ENCODE data around the gene IMPG1.
"Not testable (repeated sequence)": the region's sequence is repeated elsewhere in the genome, so short reads cannot be mapped to it uniquely, and the experiment has no call there.

Gene IMPG1

DNA sequence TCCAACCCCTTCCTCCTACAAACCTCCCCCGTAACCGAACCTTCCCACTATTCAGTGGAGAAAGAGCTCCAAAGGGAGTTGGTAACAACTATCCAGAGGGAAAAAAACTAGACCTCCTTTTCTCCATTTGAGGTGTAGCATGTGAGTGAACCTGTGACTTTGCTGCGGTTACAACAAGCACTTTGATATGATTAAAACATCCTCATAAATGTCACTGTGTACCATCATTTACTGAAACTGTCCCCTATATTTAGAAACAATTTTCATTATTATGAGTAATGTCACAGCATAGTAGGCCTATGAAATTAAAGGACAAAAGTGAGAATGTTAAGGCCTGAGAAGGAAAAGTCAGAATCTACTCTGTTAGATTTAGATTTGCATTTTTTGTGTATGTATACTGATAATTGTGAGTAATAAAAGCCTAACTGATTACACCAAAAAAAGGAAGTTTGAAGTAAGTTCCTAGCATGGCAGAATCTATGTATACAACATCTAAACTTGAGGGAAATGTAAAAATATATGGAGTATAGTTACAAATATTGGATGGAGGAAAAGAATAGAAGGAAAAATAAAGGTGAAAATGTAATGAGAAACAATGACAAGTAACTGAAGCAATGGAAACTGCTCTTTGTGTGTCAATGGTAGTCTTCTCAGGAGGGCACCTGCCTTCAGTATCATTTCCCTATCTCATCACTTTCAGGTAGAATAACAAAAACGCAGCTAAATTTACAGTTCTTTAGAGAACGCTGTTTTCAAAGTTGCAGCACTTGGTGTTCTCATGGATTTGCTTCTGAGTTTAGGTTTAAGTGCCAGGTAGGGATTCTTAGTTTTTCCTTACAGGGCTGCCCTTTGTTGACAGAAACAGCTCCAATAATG lies 145.9 kb downstream of the IMPG1 start:
- TF ChIP-seq ZFX (IDR thresholded peaks at IDR 0.05) (no peak), CTCF (conservative IDR thresholded peaks at IDR 0.05) (no peak)
- no peak overlapping the region for H3K27ac ChIP-seq

GRCh38 chr6:75922226-75922625 lies 150.2 kb downstream of the IMPG1 start:
- no peak overlapping the region for H3K27ac ChIP-seq
- TF ChIP-seq ZFX (IDR thresholded peaks at IDR 0.05) (no peak), CTCF (conservative IDR thresholded peaks at IDR 0.05) (no peak)

DNA sequence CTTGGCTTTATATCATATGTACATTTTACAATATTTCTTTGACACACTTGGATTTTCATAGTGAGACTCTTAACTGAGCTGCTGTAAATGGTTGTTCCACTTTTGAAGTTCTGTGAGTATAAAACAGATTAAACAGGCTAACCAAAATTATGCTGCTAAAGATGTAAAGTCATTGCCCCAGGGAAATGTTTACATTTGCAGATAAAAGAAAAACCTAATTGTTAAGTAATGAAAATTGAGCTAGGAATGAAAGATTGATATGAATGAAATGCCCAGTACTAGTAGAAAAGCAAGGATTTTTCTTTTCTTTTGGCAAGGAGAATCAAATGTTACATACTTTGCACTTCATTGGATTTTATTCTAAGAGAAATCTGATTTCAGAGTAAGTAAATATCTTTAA lies 159.4 kb downstream of the IMPG1 start:
- H3K27ac ChIP-seq = no peak overlapping the region
- TF ChIP-seq CTCF (conservative IDR thresholded peaks at IDR 0.05) = no peak
- no peak for TF ChIP-seq ZFX (IDR thresholded peaks at IDR 0.05)

DNA sequence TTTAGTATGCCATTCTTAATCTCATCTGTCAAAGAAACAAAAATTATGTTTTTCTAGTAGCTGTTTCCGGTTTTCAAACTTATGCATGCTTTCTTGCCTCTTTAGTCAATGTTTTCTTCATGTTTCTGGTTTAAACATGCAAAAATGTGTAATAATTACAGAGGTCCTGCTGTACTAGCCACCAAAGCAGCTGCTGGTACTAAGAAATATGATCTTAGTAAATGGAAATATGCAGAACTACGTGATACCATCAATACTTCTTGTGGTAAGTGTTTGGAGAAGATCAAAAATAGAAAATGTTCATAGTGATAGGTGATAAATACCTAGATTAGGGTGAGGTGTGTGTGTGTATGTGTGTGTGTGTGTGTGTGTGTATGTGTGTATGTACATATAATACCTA lies 165.0 kb downstream of the IMPG1 start:
- no peak for TF ChIP-seq CTCF (conservative IDR thresholded peaks at IDR 0.05)
- TF ChIP-seq ZFX (IDR thresholded peaks at IDR 0.05) = no peak
- no peak overlapping the region for H3K27ac ChIP-seq

DNA sequence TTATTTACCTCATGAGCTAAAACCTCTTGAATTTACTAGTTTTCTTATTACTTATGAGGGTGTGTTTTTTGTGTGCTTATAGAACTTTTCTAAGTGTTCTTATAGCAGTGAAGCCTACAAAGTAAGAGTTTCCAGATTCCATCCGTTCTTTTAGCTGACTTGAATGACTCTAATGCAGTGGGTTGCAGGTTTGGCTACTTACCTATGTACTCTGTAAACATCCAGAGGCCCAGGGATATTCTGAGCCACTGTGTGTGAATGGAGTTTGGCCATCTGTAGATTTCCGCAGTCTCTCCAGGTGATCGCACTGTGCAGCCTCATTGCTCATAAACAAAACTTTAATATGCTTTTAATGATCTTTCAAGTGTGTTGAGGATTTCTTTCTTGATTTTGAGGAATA lies 165.6 kb downstream of the IMPG1 start:
- TF ChIP-seq CTCF (conservative IDR thresholded peaks at IDR 0.05) (no peak), ZFX (IDR thresholded peaks at IDR 0.05) (no peak)
- no peak overlapping the region for H3K27ac ChIP-seq

- not testable (repeated sequence) for H3K27ac ChIP-seq
Measured at GRCh38 chr6:75905129-75905528, 167.3 kb downstream of the IMPG1 start.

DNA sequence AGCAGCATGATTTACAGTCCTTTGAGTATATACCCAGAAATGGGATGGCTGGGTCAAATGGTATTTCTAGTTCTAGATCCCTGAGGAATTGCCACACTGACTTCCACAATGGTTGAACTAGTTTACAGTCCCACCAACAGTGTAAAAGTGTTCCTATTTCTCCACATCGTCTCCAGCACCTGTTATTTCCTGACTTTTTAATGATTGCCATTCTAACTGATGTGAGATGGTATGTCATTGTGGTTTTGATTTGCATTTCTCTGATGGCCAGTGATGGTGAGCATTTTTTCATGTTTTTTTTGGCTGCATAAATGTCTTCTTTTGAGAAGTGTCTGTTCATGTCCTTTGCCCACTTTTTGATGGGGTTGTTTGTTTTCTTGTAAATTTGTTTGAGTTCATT lies 172.2 kb downstream of the IMPG1 start:
- not testable (repeated sequence) for H3K27ac ChIP-seq

- TF ChIP-seq ZFX (IDR thresholded peaks at IDR 0.05) (no peak), CTCF (conservative IDR thresholded peaks at IDR 0.05) (no peak)
- no peak overlapping the region for H3K27ac ChIP-seq
Measured at GRCh38 chr6:75896526-75896925, 175.9 kb downstream of the IMPG1 start.
